HCT116 (cell line): Measurements from ENCODE around the gene SEZ6L2. TPM values are rescaled to one million over a fixed set of nuclear protein-coding genes. Genes with fewer than 3 reads are reported as not detected.

Source experiments
- ATAC-seq: fragments of 200-7000 bp; cut with Tn5 transposase; 2 replicates; pipeline ENCODE4 v1.9.1; 2020; ENCODE audit warnings: mild to moderate bottlenecking, moderate library complexity
- BruUV-seq: library from RNA; stranded (reverse); fragments of 400-500 nt; replicated peaks from 2 replicates; lab custom pipeline; 2021; lab: Mats Ljungman, UMichigan
- CTCF ChIA-PET: fragments of 300-600 bp; sonication (Branson Sonifier 250); formaldehyde crosslinking; loops from one replicate; lab custom pipeline; 2021; ENCODE audit warnings: antibody characterized with exemption; lab: Charles Lee
- POLR2A ChIA-PET: fragments of 300-600, 350-600 bp; sonication (Branson Sonifier 250); formaldehyde crosslinking; loops from one replicate; lab custom pipeline; 2021; ENCODE audit warnings: antibody characterized with exemption; lab: Charles Lee
- RAD21 ChIA-PET, 2 experiments: fragments of 300-600 bp; sonication (Branson Sonifier 250); formaldehyde crosslinking; loops; one replicate each; lab custom pipeline; 2023; ENCODE audit warnings: low total read pairs in 2 of 2; ENCODE audit not compliant: uncharacterized antibody in 2 of 2, unreplicated experiment in 2 of 2, low non-redundant PET in 1 of 2; lab: Charles Lee
- DNase-seq: peaks from one replicate; pipeline ENCODE4 v3.0.0-alpha.2; 2010; ENCODE audit warnings: low read depth, low spot score
- H2AFZ ChIP-seq: fragments of 200-600 bp; shearing (Covaris generic), sonication (generic); 2 replicates; pipeline ENCODE4 v1.6.1; 2017; ENCODE audit warnings: low read depth, mixed run types, mixed read lengths, antibody characterized with exemption, low read length; ENCODE audit not compliant: poor library complexity, severe bottlenecking
- H3K27ac ChIP-seq: 2 replicates; pipeline ENCODE4 v1.5.1; 2012; ENCODE audit warnings: low read depth, low read length
- H3K27me3 ChIP-seq: fragments of 200-600 bp; sonication (generic); 2 replicates; pipeline ENCODE4 v1.6.1; 2016; ENCODE audit warnings: mixed run types, low read length, mixed read lengths; ENCODE audit not compliant: insufficient read depth
- H3K36me3 ChIP-seq, 2 experiments: fragments of 200-500 bp in 1 of 2; fragments of 200-600 bp in 1 of 2; sonication (Bioruptor generic) in 1 of 2; sonication (generic) in 1 of 2; 2 replicates each; pipeline versions ENCODE4 v1.5.1 to v1.6.1; 2014 to 2016; ENCODE audit warnings: low read length in 2 of 2, inconsistent platforms in 1 of 2, mixed read lengths in 1 of 2, mixed run types in 1 of 2; ENCODE audit not compliant: insufficient read depth in 2 of 2, control insufficient read depth in 1 of 2
- H3K4me1 ChIP-seq, 2 experiments: fragments of 200-600 bp in 1 of 2; sonication (generic) in 1 of 2; 2 replicates each; pipeline versions ENCODE4 v1.5.1 to v1.6.1; 2012 to 2017; ENCODE audit warnings: low read length in 2 of 2, inconsistent platforms in 1 of 2, mild to moderate bottlenecking in 1 of 2, mixed read lengths in 1 of 2, mixed run types in 1 of 2, moderate library complexity in 1 of 2; ENCODE audit not compliant: insufficient read depth in 2 of 2, control insufficient read depth in 1 of 2
- H3K4me2 ChIP-seq: fragments of 200-600 bp; sonication (generic); 2 replicates; pipeline ENCODE4 v1.6.1; 2017; ENCODE audit warnings: mixed run types, low read length, mixed read lengths
- H3K4me3 ChIP-seq, 2 experiments: fragments of 200-600 bp in 1 of 2; sonication (generic) in 1 of 2; replicated peaks in 1 of 2; 2 replicates each; pipeline ENCODE4 v1.5.1; 2011 to 2016; ENCODE audit warnings: low read length in 2 of 2, control low read depth in 1 of 2, low read depth in 1 of 2, mild to moderate bottlenecking in 1 of 2, mixed read lengths in 1 of 2, mixed run types in 1 of 2
- H3K79me2 ChIP-seq: fragments of 200-600 bp; sonication (generic); 2 replicates; pipeline ENCODE4 v1.6.1; 2017; ENCODE audit warnings: mild to moderate bottlenecking, mixed run types, low read length, moderate library complexity, mixed read lengths; ENCODE audit not compliant: insufficient read depth
- H3K9ac ChIP-seq: fragments of 200-600 bp; sonication (generic); 2 replicates; pipeline ENCODE4 v1.6.1; 2016; ENCODE audit warnings: low read length, mixed read lengths
- H3K9me2 ChIP-seq: fragments of 200-600 bp; sonication (generic), shearing (Covaris generic); 2 replicates; pipeline ENCODE4 v1.6.1; 2017; ENCODE audit warnings: mixed run types, mild to moderate bottlenecking, moderate library complexity; ENCODE audit not compliant: insufficient read depth
- H3K9me3 ChIP-seq, 2 experiments: fragments of 200-500 bp in 1 of 2; fragments of 200-600 bp in 1 of 2; sonication (Bioruptor generic) in 1 of 2; sonication (generic) in 1 of 2; 2 replicates each; pipeline ENCODE4 v1.6.1; 2014 to 2017; ENCODE audit warnings: low read length in 2 of 2, mixed read lengths in 2 of 2, inconsistent platforms in 1 of 2, low read depth in 1 of 2, mild to moderate bottlenecking in 1 of 2, mixed run types in 1 of 2, moderate library complexity in 1 of 2; ENCODE audit not compliant: control insufficient read depth in 1 of 2, insufficient read depth in 1 of 2
- H4K20me1 ChIP-seq: fragments of 200-600 bp; sonication (generic), shearing (Covaris generic); 2 replicates; pipeline ENCODE4 v1.6.1; 2017; ENCODE audit warnings: mixed run types, mild to moderate bottlenecking, moderate library complexity; ENCODE audit not compliant: insufficient read depth
- CEBPB ChIP-seq: IDR thresholded peaks from 2 replicates; pipeline ENCODE4 v1.6.1; 2012; ENCODE audit warnings: low read depth
- EGR1 ChIP-seq: IDR thresholded peaks from 2 replicates; pipeline ENCODE4 v1.6.1; 2012; ENCODE audit warnings: low read depth
- EZH2 ChIP-seq: fragments of 200-600 bp; sonication (generic); IDR thresholded peaks from 2 replicates; pipeline ENCODE4 v1.6.1; 2017; ENCODE audit warnings: antibody characterized with exemption, mixed run types
- POLR2A ChIP-seq: IDR thresholded peaks from 2 replicates; pipeline ENCODE4 v1.7.0; 2011; ENCODE audit warnings: borderline replicate concordance; ENCODE audit not compliant: insufficient read depth, insufficient read length; ENCODE audit errors: extremely low read depth
- POLR2AphosphoS5 ChIP-seq: IDR thresholded peaks from 2 replicates; pipeline ENCODE4 v1.6.1; 2011; ENCODE audit warnings: mild to moderate bottlenecking, low read depth, low read length, moderate library complexity
- SIN3A ChIP-seq: IDR thresholded peaks from 2 replicates; pipeline ENCODE4 v1.6.1; 2012; ENCODE audit warnings: low read depth
- SP1 ChIP-seq: IDR thresholded peaks from 2 replicates; pipeline ENCODE4 v1.6.1; 2012; ENCODE audit warnings: low read depth
- SRF ChIP-seq: IDR thresholded peaks from 2 replicates; pipeline ENCODE4 v1.6.1; 2012; ENCODE audit warnings: low read depth
- YY1 ChIP-seq: IDR thresholded peaks from 2 replicates; pipeline ENCODE4 v1.6.1; 2011; ENCODE audit warnings: low read length, low read depth, moderate library complexity, mild to moderate bottlenecking; ENCODE audit not compliant: insufficient replicate concordance; ENCODE audit errors: extremely low read depth
- ZNF274 ChIP-seq: fragments of 200-500 bp; sonication (Bioruptor generic); IDR thresholded peaks from 2 replicates; pipeline ENCODE4 v1.6.1; 2014; ENCODE audit warnings: mild to moderate bottlenecking, low read depth, low read length, inconsistent platforms
- intact Hi-C: fragments of 100-400 bp; cut with micrococcal nuclease; formaldehyde crosslinking; loops from 2 replicates; pipeline ENCODE4 v1.10.0; 2022
- total RNA-seq: library from RNA; stranded (reverse); gene quantifications from one replicate; pipeline ENCODE4 v1.2.1, GENCODE V29; 2021; ENCODE audit not compliant: unreplicated experiment
- TF ChIP-seq, protein P1 (sequence below), 3 experiments: fragments of 200-600 bp in 1 of 3; sonication (generic) in 1 of 3; IDR thresholded peaks in 2 of 3; conservative IDR thresholded peaks in 1 of 3; 2 replicates each; pipeline ENCODE4 v1.5.1; 2012 to 2017; ENCODE audit warnings: low read depth in 2 of 3, low read length in 2 of 3, antibody characterized with exemption in 1 of 3, borderline replicate concordance in 1 of 3, control low read depth in 1 of 3, mild to moderate bottlenecking in 1 of 3, mixed read lengths in 1 of 3, mixed run types in 1 of 3, moderate library complexity in 1 of 3; ENCODE audit not compliant: insufficient read depth in 1 of 3
- TF ChIP-seq, protein P2 (sequence below): IDR thresholded peaks from 2 replicates; pipeline ENCODE4 v1.6.1; 2012; ENCODE audit warnings: low read depth
- TF ChIP-seq, protein P3 (sequence below): IDR thresholded peaks from 2 replicates; pipeline ENCODE4 v1.6.1; 2012

Gene SEZ6L2
- total RNA-seq, 1 experiment from 2014 or later: 49.3 TPM

DNA sequence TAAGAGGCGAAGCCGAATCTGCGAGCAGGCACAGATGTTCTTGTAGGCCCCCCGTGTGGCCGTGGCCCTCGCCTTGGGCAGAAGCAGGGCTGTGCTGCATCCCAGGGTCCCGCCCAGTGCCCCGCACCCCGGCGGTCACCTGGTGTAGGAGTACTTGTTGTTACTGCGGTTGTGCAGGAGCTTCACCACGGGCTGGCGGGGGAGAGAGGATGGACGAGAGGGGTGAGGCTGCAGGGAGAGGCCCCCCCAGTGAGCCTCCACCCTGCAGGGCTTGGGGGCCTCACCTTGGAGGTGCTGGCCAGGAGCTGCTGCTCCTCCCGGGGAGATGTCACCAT lies 12.3 kb upstream of the SEZ6L2 start:
- H3K9ac ChIP-seq: no peak overlapping the region
- no peak overlapping the region for H3K4me3 ChIP-seq
- no peak overlapping the region for H3K27ac ChIP-seq
- no TSS peak for BruUV-seq
- no peak for DNase-seq
- no peaks in the 10 kb centered on the region for H3K9me3 ChIP-seq
- intact Hi-C loops: no loop called here
- H3K36me3 ChIP-seq: peaks cover 0 to 3% of the 10 kb centered on the region in 2 experiments; a peak in 3 of 4 replicates
- no peak overlapping the region for H2AFZ ChIP-seq
- ChIA-PET RAD21 (no interaction called here), POLR2A (interaction anchor here (0.6 kb wide), 1 partner anchor 209 kb away, joined by 6 read pairs; no protein-coding TSS in a partner anchor), CTCF (no interaction called here)
- no peak for TF ChIP-seq SP1
- TF ChIP-seq, protein P1, sequence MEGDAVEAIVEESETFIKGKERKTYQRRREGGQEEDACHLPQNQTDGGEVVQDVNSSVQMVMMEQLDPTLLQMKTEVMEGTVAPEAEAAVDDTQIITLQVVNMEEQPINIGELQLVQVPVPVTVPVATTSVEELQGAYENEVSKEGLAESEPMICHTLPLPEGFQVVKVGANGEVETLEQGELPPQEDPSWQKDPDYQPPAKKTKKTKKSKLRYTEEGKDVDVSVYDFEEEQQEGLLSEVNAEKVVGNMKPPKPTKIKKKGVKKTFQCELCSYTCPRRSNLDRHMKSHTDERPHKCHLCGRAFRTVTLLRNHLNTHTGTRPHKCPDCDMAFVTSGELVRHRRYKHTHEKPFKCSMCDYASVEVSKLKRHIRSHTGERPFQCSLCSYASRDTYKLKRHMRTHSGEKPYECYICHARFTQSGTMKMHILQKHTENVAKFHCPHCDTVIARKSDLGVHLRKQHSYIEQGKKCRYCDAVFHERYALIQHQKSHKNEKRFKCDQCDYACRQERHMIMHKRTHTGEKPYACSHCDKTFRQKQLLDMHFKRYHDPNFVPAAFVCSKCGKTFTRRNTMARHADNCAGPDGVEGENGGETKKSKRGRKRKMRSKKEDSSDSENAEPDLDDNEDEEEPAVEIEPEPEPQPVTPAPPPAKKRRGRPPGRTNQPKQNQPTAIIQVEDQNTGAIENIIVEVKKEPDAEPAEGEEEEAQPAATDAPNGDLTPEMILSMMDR (IDR thresholded peaks at IDR 0.05 in 2 of 3, conservative IDR thresholded peaks at IDR 0.05 in 1 of 3; ENCODE audit: borderline replicate concordance in 1 of 3, insufficient read depth in 1 of 3, low read depth in 2 of 3, low read length in 2 of 3): no peak
- TF ChIP-seq, protein P2, sequence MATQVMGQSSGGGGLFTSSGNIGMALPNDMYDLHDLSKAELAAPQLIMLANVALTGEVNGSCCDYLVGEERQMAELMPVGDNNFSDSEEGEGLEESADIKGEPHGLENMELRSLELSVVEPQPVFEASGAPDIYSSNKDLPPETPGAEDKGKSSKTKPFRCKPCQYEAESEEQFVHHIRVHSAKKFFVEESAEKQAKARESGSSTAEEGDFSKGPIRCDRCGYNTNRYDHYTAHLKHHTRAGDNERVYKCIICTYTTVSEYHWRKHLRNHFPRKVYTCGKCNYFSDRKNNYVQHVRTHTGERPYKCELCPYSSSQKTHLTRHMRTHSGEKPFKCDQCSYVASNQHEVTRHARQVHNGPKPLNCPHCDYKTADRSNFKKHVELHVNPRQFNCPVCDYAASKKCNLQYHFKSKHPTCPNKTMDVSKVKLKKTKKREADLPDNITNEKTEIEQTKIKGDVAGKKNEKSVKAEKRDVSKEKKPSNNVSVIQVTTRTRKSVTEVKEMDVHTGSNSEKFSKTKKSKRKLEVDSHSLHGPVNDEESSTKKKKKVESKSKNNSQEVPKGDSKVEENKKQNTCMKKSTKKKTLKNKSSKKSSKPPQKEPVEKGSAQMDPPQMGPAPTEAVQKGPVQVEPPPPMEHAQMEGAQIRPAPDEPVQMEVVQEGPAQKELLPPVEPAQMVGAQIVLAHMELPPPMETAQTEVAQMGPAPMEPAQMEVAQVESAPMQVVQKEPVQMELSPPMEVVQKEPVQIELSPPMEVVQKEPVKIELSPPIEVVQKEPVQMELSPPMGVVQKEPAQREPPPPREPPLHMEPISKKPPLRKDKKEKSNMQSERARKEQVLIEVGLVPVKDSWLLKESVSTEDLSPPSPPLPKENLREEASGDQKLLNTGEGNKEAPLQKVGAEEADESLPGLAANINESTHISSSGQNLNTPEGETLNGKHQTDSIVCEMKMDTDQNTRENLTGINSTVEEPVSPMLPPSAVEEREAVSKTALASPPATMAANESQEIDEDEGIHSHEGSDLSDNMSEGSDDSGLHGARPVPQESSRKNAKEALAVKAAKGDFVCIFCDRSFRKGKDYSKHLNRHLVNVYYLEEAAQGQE: no peak
- no peak for TF ChIP-seq POLR2A
- no peak for TF ChIP-seq YY1
- TF ChIP-seq CEBPB: no peak
- TF ChIP-seq EGR1: no peak
- TF ChIP-seq EZH2: no peak
- no peak for TF ChIP-seq SIN3A
- TF ChIP-seq POLR2AphosphoS5: no peak
- TF ChIP-seq, protein P3, sequence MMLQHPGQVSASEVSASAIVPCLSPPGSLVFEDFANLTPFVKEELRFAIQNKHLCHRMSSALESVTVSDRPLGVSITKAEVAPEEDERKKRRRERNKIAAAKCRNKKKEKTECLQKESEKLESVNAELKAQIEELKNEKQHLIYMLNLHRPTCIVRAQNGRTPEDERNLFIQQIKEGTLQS: no peak
- no peak for TF ChIP-seq SRF
- no peak for TF ChIP-seq ZNF274
- H3K4me1 ChIP-seq: no peaks in the 10 kb centered on the region
- H3K79me2 ChIP-seq: no peaks in the 10 kb centered on the region
- H3K9me2 ChIP-seq: no peaks in the 10 kb centered on the region
- no peaks in the 10 kb centered on the region for H3K27me3 ChIP-seq
- no peaks in the 10 kb centered on the region for H4K20me1 ChIP-seq
- ATAC-seq: 0 out of 2 replicates have a peak, but pooled peaks have one; percentile 4
- no peak overlapping the region for H3K4me2 ChIP-seq
